AG10803 (cell line): ENCODE results near the gene U2SURP.
"Not testable (repeated sequence)": the region's sequence is repeated elsewhere in the genome, so short reads cannot be mapped to it uniquely, and the experiment has no call there.

Experiments
- DNase-seq: peaks from one replicate; pipeline ENCODE4 v3.0.0; 2010; ENCODE audit warnings: low read depth
- H3K4me3 ChIP-seq: 2 replicates; pipeline ENCODE4 v1.5.1; 2011; ENCODE audit warnings: mild to moderate bottlenecking, low read length, control low read depth
- TF ChIP-seq, protein P1 (sequence below): conservative IDR thresholded peaks from 2 replicates; pipeline ENCODE4 v1.5.1; 2011; ENCODE audit warnings: mild to moderate bottlenecking, low read length, control low read depth, inconsistent platforms

Gene U2SURP

DNA sequence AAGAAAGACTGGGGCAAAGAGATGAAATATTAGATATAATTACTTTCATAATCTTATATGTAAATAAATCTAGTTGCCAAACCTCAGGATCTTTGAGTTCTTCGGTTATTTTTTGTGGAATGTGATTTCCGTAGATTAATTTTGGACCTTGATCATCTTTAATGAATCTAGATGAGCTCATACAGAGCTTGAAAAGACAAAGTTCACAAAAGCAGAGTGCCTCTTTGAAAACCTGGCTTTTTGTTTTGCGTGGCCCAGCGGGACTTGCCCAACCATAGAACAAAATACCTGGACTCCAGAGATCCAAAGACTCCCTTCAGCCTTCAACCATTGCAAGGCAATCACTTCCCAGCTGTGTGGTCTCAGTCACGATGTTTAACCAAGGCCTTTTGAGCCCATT, 63.4 kb downstream of the U2SURP start:
- DNase-seq = no peak
- TF ChIP-seq, protein P1, sequence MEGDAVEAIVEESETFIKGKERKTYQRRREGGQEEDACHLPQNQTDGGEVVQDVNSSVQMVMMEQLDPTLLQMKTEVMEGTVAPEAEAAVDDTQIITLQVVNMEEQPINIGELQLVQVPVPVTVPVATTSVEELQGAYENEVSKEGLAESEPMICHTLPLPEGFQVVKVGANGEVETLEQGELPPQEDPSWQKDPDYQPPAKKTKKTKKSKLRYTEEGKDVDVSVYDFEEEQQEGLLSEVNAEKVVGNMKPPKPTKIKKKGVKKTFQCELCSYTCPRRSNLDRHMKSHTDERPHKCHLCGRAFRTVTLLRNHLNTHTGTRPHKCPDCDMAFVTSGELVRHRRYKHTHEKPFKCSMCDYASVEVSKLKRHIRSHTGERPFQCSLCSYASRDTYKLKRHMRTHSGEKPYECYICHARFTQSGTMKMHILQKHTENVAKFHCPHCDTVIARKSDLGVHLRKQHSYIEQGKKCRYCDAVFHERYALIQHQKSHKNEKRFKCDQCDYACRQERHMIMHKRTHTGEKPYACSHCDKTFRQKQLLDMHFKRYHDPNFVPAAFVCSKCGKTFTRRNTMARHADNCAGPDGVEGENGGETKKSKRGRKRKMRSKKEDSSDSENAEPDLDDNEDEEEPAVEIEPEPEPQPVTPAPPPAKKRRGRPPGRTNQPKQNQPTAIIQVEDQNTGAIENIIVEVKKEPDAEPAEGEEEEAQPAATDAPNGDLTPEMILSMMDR = no peak
- no peak overlapping the region for H3K4me3 ChIP-seq

GRCh38 chr3:143065364-143065763, 64.0 kb downstream of the U2SURP start:
- DNase-seq = no peak
- TF ChIP-seq, protein P1 = no peak

DNA sequence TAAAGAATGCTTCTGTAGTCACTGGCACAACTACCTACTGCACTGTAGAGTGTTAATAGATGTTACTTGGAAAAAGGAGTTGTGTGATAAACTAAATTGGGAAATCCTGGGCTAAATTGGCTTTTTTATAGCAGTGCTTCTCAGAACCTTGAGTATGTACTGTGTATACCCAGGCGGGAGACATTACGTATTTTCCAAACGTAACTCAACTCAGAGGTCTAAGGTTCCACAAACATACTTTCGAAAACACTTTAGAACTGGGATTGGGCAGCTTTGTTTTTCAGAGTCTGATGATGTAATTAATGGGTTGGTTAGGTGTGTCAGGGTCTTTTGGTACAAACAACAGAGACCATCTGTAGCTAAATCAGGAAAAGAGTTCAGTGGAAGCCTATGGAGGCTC, 64.7 kb downstream of the U2SURP start:
- TF ChIP-seq, protein P1 = no peak
- no peak for DNase-seq
- H3K4me3 ChIP-seq = no peak overlapping the region

More at GRCh38 chr3:143065364-143065763, 64.0 kb downstream of the U2SURP start:
- no peak overlapping the region for H3K4me3 ChIP-seq

- TF ChIP-seq, protein P1 = no peak
- H3K4me3 ChIP-seq = no peak overlapping the region
- DNase-seq = peak; percentile 85
These were observed 65.8 kb downstream of the U2SURP start for GRCh38 chr3:143067201-143067600.

DNA sequence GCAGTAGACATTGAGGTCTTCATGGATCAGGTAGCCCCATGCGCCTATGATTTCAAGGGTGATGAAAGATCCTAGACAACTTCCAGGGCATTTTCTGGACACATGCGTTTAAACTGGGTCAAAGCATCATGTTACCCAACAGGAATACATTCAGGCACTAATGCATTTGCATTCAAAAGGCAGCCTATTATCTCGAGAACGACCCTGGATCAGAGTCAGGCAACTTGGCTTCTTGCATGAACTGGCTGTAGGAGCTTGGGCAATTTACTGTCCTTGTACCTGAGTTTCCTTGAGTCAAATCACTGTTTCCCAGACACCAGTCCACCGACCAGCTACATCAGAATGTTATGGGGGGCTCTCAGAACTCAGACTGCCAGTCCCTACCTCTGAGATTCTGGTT, 66.7 kb downstream of the U2SURP start:
- TF ChIP-seq, protein P1 = no peak
- no peak overlapping the region for H3K4me3 ChIP-seq
- no peak for DNase-seq

DNA sequence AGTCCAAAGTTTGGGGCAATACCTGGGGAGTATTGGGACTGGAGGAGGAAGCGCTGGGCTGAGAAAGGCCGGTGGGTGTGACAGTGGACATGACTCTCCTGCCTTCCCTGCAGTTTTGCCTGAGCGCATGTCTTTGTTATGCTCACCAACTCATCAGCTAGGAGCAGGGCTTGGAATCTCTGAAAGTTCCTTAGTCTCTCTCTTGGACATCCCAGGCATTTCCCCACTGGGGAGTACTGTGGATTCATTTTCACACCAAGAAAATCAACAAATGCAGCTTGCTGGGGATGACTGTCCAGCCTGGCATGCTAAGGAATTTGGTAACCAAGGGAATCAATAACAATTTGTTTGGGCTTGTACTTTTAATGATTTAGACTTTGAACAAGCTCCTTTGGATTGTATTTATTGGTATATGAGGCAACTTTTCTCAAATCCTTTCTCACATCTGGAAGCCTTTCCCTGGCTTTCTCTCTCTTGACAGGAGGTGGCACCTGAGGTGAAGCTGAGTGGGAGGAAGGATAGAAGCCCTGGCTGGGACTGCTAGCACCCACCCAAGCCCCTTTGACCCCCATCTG, 69.7 kb downstream of the U2SURP start:
- DNase-seq = peak; percentile 97
- TF ChIP-seq, protein P1 = peak; percentile 25
- no peak overlapping the region for H3K4me3 ChIP-seq

- H3K4me3 ChIP-seq = no peak overlapping the region
- TF ChIP-seq, protein P1 = no peak
- DNase-seq = peak; percentile 4
These were observed 70.4 kb downstream of the U2SURP start for GRCh38 chr3:143071776-143072175.

- H3K4me3 ChIP-seq, DNase-seq: not testable (repeated sequence)
These were observed 71.1 kb downstream of the U2SURP start for GRCh38 chr3:143072298-143073020.

- not testable (repeated sequence) for DNase-seq, H3K4me3 ChIP-seq
These were observed 72.2 kb downstream of the U2SURP start for GRCh38 chr3:143073541-143073940.

DNA sequence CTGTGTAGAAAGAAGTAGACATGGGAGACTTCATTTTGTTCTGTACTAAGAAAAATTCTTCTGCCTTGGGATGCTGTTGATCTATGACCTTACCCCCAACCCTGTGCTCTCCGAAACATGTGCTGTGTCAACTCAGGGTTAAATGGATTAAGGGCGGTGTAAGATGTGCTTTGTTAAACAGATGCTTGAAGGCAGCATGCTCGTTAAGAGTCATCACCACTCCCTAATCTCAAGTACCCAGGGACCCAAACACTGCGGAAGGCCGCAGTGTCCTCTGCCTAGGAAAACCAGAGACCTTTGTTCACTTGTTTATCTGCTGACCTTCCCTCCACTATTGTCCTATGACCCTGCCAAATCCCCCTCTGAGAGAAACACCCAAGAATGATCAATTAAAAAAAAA, 72.6 kb downstream of the U2SURP start:
- DNase-seq, H3K4me3 ChIP-seq: not testable (repeated sequence)
